Endothelial cell of umbilical vein (primary cell): Measurements from ENCODE around the gene PRSS48.

Experiments used
- MAX ChIP-seq: IDR thresholded peaks from 2 replicates; pipeline ENCODE4 v1.6.1; 2011; ENCODE audit not compliant: insufficient read depth, insufficient read length
- MYC ChIP-seq: IDR thresholded peaks from one replicate; pipeline ENCODE4 v1.6.1; 2011; ENCODE audit warnings: mild to moderate bottlenecking, low read depth, low read length
- POLR2A ChIP-seq: IDR thresholded peaks from 2 replicates; pipeline ENCODE4 v1.6.1; 2012; ENCODE audit warnings: low read depth, mild to moderate bottlenecking, control low read depth, low read length
- POLR2AphosphoS5 ChIP-seq: IDR thresholded peaks from 2 replicates; pipeline ENCODE4 v1.6.1; 2012; ENCODE audit warnings: low read depth, mild to moderate bottlenecking, control low read depth, low read length, moderate library complexity; ENCODE audit not compliant: insufficient read depth

GRCh38 chr4:151325949-151326246 lies 48.9 kb downstream of the PRSS48 start:
- no peak for TF ChIP-seq POLR2AphosphoS5
- no peak for TF ChIP-seq POLR2A
- no peak for TF ChIP-seq MAX
- TF ChIP-seq MYC = no peak
